IMR-90 (cell line): ENCODE measurements around the gene RUNDC1. TPM values are rescaled to one million over a fixed set of nuclear protein-coding genes. Genes with fewer than 3 reads are reported as not detected.

Source experiments
- ATAC-seq: fragments of 200-7000 bp; cut with Tn5 transposase; 2 replicates; pipeline ENCODE4 v1.9.1; 2020; ENCODE audit warnings: low read depth, mild to moderate bottlenecking, moderate library complexity
- BruUV-seq: library from RNA; stranded (reverse); fragments of 400-500 nt; replicated peaks from 2 replicates; lab custom pipeline; 2021; lab: Mats Ljungman, UMichigan
- CTCF ChIA-PET: fragments of 300-600 bp; formaldehyde crosslinking; extraction: SDS; loops from one replicate; lab custom pipeline; 2021; ENCODE audit warnings: antibody characterized with exemption; lab: Yijun Ruan, JAX
- POLR2A ChIA-PET: fragments of 300-600 bp; sonication (Branson Sonifier 250); formaldehyde crosslinking; loops from one replicate; lab custom pipeline; 2022; ENCODE audit warnings: antibody characterized with exemption; ENCODE audit not compliant: unreplicated experiment; lab: Charles Lee
- DNase-seq: peaks from one replicate; pipeline ENCODE4 v3.0.0; 2013
- H2AFZ ChIP-seq: replicated peaks from 2 replicates; pipeline ENCODE3; 2013; ENCODE audit warnings: low read length, mild to moderate bottlenecking; ENCODE audit not compliant: poor library complexity
- H2AK5ac ChIP-seq: 2 replicates; pipeline ENCODE4 v1.6.1; 2013; ENCODE audit warnings: low read depth, low read length, inconsistent platforms
- H2AK9ac ChIP-seq: replicated peaks from 2 replicates; pipeline ENCODE3; 2013; ENCODE audit warnings: mild to moderate bottlenecking, low read depth, low read length, moderate library complexity; ENCODE audit not compliant: poor library complexity
- H2BK120ac ChIP-seq: 2 replicates; pipeline ENCODE4 v1.6.1; 2013; ENCODE audit warnings: low read depth, low read length, inconsistent platforms
- H2BK15ac ChIP-seq: 3 replicates; pipeline ENCODE4 v1.6.1; 2013; ENCODE audit warnings: low read depth, low read length, inconsistent platforms
- H2BK20ac ChIP-seq: 2 replicates; pipeline ENCODE4 v1.6.1; 2013; ENCODE audit warnings: low read depth, mild to moderate bottlenecking, inconsistent platforms, low read length, moderate library complexity
- H2BK5ac ChIP-seq: 2 replicates; pipeline ENCODE4 v1.6.1; 2013; ENCODE audit warnings: mild to moderate bottlenecking, low read depth, low read length, inconsistent platforms; ENCODE audit not compliant: poor library complexity, severe bottlenecking
- H3K14ac ChIP-seq: replicated peaks from 2 replicates; pipeline ENCODE4 v1.6.1; 2013; ENCODE audit warnings: low read depth, low read length, inconsistent platforms
- H3K18ac ChIP-seq: 2 replicates; pipeline ENCODE4 v1.6.1; 2013; ENCODE audit warnings: low read depth, low read length, control low read depth
- H3K23ac ChIP-seq: 2 replicates; pipeline ENCODE4 v1.6.1; 2013; ENCODE audit warnings: low read depth, low read length, inconsistent platforms
- H3K27ac ChIP-seq: 2 replicates; pipeline ENCODE4 v1.5.1; 2013; ENCODE audit warnings: mild to moderate bottlenecking, control low read depth, low read length; ENCODE audit not compliant: insufficient read depth
- H3K27me3 ChIP-seq: 2 replicates; pipeline ENCODE4 v1.6.1; 2013; ENCODE audit warnings: low read length; ENCODE audit not compliant: control insufficient read depth, insufficient read depth
- H3K36me3 ChIP-seq: 2 replicates; pipeline ENCODE4 v1.6.1; 2013; ENCODE audit warnings: low read length, mixed read lengths; ENCODE audit not compliant: control insufficient read depth, insufficient read depth
- H3K4ac ChIP-seq: 2 replicates; pipeline ENCODE4 v1.6.1; 2013; ENCODE audit warnings: low read depth, low read length, inconsistent platforms
- H3K4me1 ChIP-seq: 2 replicates; pipeline ENCODE4 v1.6.1; 2013; ENCODE audit warnings: low read length, mixed read lengths; ENCODE audit not compliant: control insufficient read depth, insufficient read depth
- H3K4me2 ChIP-seq: 2 replicates; pipeline ENCODE4 v1.6.1; 2013; ENCODE audit warnings: low read depth, mild to moderate bottlenecking, control low read depth, low read length, moderate library complexity
- H3K4me3 ChIP-seq: 2 replicates; pipeline ENCODE4 v1.5.1; 2013; ENCODE audit warnings: low read depth, mild to moderate bottlenecking, control low read depth, low read length, moderate library complexity; ENCODE audit not compliant: insufficient read depth
- H3K56ac ChIP-seq: 2 replicates; pipeline ENCODE4 v1.6.1; 2013; ENCODE audit warnings: low read length, inconsistent platforms; ENCODE audit not compliant: insufficient read depth; ENCODE audit errors: extremely low read depth
- H3K79me1 ChIP-seq, 2 experiments: 2 replicates each; pipeline ENCODE4 v1.6.1; 2013; ENCODE audit warnings: low read length in 2 of 2, inconsistent platforms in 1 of 2, low read depth in 1 of 2
- H3K9ac ChIP-seq: 2 replicates; pipeline ENCODE4 v1.6.1; 2013; ENCODE audit warnings: low read depth, low read length, control low read depth
- H3K9me1 ChIP-seq: 2 replicates; pipeline ENCODE4 v1.6.1; 2013; ENCODE audit warnings: low read length, inconsistent platforms; ENCODE audit not compliant: insufficient read depth
- H3K9me3 ChIP-seq: 2 replicates; pipeline ENCODE4 v1.6.1; 2013; ENCODE audit warnings: low read length; ENCODE audit not compliant: control insufficient read depth, insufficient read depth
- H4K20me1 ChIP-seq: 2 replicates; pipeline ENCODE4 v1.6.1; 2013; ENCODE audit warnings: low read length, inconsistent platforms; ENCODE audit not compliant: insufficient read depth
- H4K5ac ChIP-seq: 2 replicates; pipeline ENCODE4 v1.6.1; 2013; ENCODE audit warnings: mild to moderate bottlenecking, low read depth, low read length, control low read depth
- H4K8ac ChIP-seq, 2 experiments: 2 replicates each; pipeline ENCODE4 v1.6.1; 2013; ENCODE audit warnings: low read depth in 2 of 2, low read length in 2 of 2, control low read depth in 1 of 2, inconsistent platforms in 1 of 2
- H4K91ac ChIP-seq: 2 replicates; pipeline ENCODE4 v1.6.1; 2013; ENCODE audit warnings: low read depth, low read length, inconsistent platforms; ENCODE audit not compliant: insufficient read depth
- CEBPB ChIP-seq: IDR thresholded peaks from 2 replicates; pipeline ENCODE4 v1.6.1; 2012; ENCODE audit warnings: low read depth, low read length, improper control_type of control experiment
- ELK1 ChIP-seq: fragments of 150-350 bp; IDR thresholded peaks from 2 replicates; pipeline ENCODE4 v1.6.1; 2016; ENCODE audit warnings: low read depth, mild to moderate bottlenecking, low read length, moderate library complexity, borderline replicate concordance
- FOS ChIP-seq: fragments of 150-350 bp; IDR thresholded peaks from 2 replicates; pipeline ENCODE4 v1.6.1; 2016; ENCODE audit warnings: low read depth, low read length
- MAFK ChIP-seq: IDR thresholded peaks from 2 replicates; pipeline ENCODE4 v1.6.1; 2012; ENCODE audit warnings: low read depth, low read length, improper control_type of control experiment
- MAZ ChIP-seq: IDR thresholded peaks from 2 replicates; pipeline ENCODE4 v1.6.1; 2012; ENCODE audit warnings: low read depth, mild to moderate bottlenecking, low read length, improper control_type of control experiment, moderate library complexity, borderline replicate concordance
- RCOR1 ChIP-seq: IDR thresholded peaks from 2 replicates; pipeline ENCODE4 v1.6.1; 2012; ENCODE audit warnings: mild to moderate bottlenecking, low read length, improper control_type of control experiment; ENCODE audit not compliant: insufficient replicate concordance
- USF2 ChIP-seq: fragments of 150-350 bp; IDR thresholded peaks from 2 replicates; pipeline ENCODE4 v1.6.1; 2017; ENCODE audit warnings: mild to moderate bottlenecking, antibody characterized with exemption, low read length, low read depth
- WGBS, 2 experiments: methylation state at CpG; one replicate each; pipeline versions ENCODE4 v1.1.5 to v1.1.7; 2013; ENCODE audit warnings: missing lambda C conversion rate in 2 of 2; ENCODE audit not compliant: insufficient read length in 1 of 2; ENCODE audit errors: extremely low coverage in 2 of 2; 5-methylcytosine and 5-hydroxymethylcytosine counted together
- dilution Hi-C: fragments of 300-500 bp; cut with HindIII; formaldehyde crosslinking; loops from one replicate; pipeline ENCODE4 v1.14.3; 2018; ENCODE audit warnings: low sequenced_read_pairs; ENCODE audit not compliant: unreplicated experiment
- in situ Hi-C: fragments of 300-500 bp; cut with MboI; formaldehyde crosslinking; loops from 3 replicates; pipeline ENCODE4 v1.14.3; 2019; ENCODE audit warnings: low sequenced_read_pairs, inconsistent platforms, mixed read lengths
- intact Hi-C: fragments of 100-400 bp; cut with micrococcal nuclease; formaldehyde crosslinking; loops from 2 replicates; pipeline ENCODE4 v1.10.0; 2022
- polyA plus RNA-seq, 3 experiments: library from polyadenylated mRNA; depleted of rRNA; stranded (reverse); fragments of >200 nt; gene quantifications; 2 replicates each; pipeline ENCODE4 v1.2.3, GENCODE V29; 2012; ENCODE audit warnings: low replicate concordance in 1 of 3
- total RNA-seq: library from RNA; depleted of rRNA; stranded (reverse); fragments of >200 nt; gene quantifications from 2 replicates; pipeline ENCODE4 v1.2.3, GENCODE V29; 2012

The RUNDC1 gene
- total and polyA plus RNA-seq, 2 of the 4 experiments (the other 2 are of a cell fraction): 7.0 to 7.9 TPM

- H4K8ac ChIP-seq: no peak overlapping the region
- no CpG with 5 or more reads among the region's 3 CpGs for WGBS, 2 experiments
- no peak overlapping the region for H4K91ac ChIP-seq
- H2AK9ac ChIP-seq: no peak overlapping the region
- ChIA-PET POLR2A (interaction anchor here (0.5 kb wide), 1 partner anchor 67 kb away, joined by 3 read pairs; no protein-coding TSS in a partner anchor), CTCF (no interaction called here)
- no peak overlapping the region for H2AFZ ChIP-seq
- H3K9me1 ChIP-seq: no peaks in the 10 kb centered on the region; the same call in 1 of the 2 replicates
- intact Hi-C loops (no loop called here), in situ Hi-C loops (no loop called here), dilution Hi-C loops (no loop called here)
- BruUV-seq: no TSS peak
- no peak overlapping the region for H3K4me2 ChIP-seq
- H2AK5ac ChIP-seq: no peak overlapping the region
- no peaks in the 10 kb centered on the region for H3K79me1 ChIP-seq
- H3K4me3 ChIP-seq: no peak overlapping the region
- H3K27me3 ChIP-seq: no peaks in the 10 kb centered on the region
- H4K5ac ChIP-seq: no peak overlapping the region
- no peaks in the 10 kb centered on the region for H3K36me3 ChIP-seq
- H4K20me1 ChIP-seq: no peaks in the 10 kb centered on the region
- DNase-seq (no peak), ATAC-seq (no peak)
- H3K9ac ChIP-seq: no peak overlapping the region
- H3K23ac ChIP-seq: no peak overlapping the region
- H2BK15ac ChIP-seq: no peak overlapping the region
- H2BK20ac ChIP-seq: no peak overlapping the region
- H3K14ac ChIP-seq: no peak overlapping the region
- H3K9me3 ChIP-seq: no peaks in the 10 kb centered on the region
- H3K18ac ChIP-seq: no peak overlapping the region
- H2BK5ac ChIP-seq: no peak overlapping the region
- no peak overlapping the region for H2BK120ac ChIP-seq
- H3K56ac ChIP-seq: no peak overlapping the region
- H3K27ac ChIP-seq: no peak overlapping the region
- H3K4me1 ChIP-seq: peaks cover 6% of the 10 kb centered on the region; the same call in 1 of the 2 replicates
- H3K4ac ChIP-seq: no peak overlapping the region
- TF ChIP-seq ELK1: no peak
- TF ChIP-seq RCOR1: no peak
- TF ChIP-seq MAZ: no peak
- no peak for TF ChIP-seq CEBPB
- no peak for TF ChIP-seq USF2
- no peak for TF ChIP-seq FOS
- no peak for TF ChIP-seq MAFK
These were observed 51.3 kb downstream of the RUNDC1 start for GRCh38 chr17:43031666-43032065.
